GM12874 (cell line): ENCODE data around the gene PLPPR3.

Source experiments
- CTCF ChIP-seq: IDR thresholded peaks from 2 replicates; pipeline ENCODE4 v1.5.1; 2011; ENCODE audit warnings: low read depth, mild to moderate bottlenecking, control low read depth, low read length, moderate library complexity; ENCODE audit not compliant: insufficient read depth

Gene PLPPR3

GRCh38 chr19:843836-844545 lies 22.2 kb upstream of the PLPPR3 start:
- no peak for TF ChIP-seq CTCF

- TF ChIP-seq CTCF, result no peak
Measured at GRCh38 chr19:843180-843835, 21.6 kb upstream of the PLPPR3 start.

- TF ChIP-seq CTCF, result no peak
Measured at GRCh38 chr19:840519-841206, 18.9 kb upstream of the PLPPR3 start, which contains the start of gene PRTN3. TSS of gene PRTN3 (plus strand) at chr19:840999. CDS start at chr19:841009, 10 bp downstream.

GRCh38 chr19:835210-835810 lies 13.6 kb upstream of the PLPPR3 start:
- TF ChIP-seq CTCF, result no peak

GRCh38 chr19:834216-834615 lies 12.5 kb upstream of the PLPPR3 start:
- TF ChIP-seq CTCF, result no peak

- TF ChIP-seq CTCF, result no peak
Measured at GRCh38 chr19:831407-832369, 9.9 kb upstream of the PLPPR3 start.
